ENCODE results near the gene BRCA1.
"Not testable (repeated sequence)": the region's sequence is repeated elsewhere in the genome, so short reads cannot be mapped to it uniquely, and the experiment has no call there.

BRCA1 gene

GRCh38 chr17:43068570-43069367 lies 56.4 kb downstream of the BRCA1 start:
- no peak for DNase-seq

GRCh38 chr17:43062984-43063638 lies 62.1 kb downstream of the BRCA1 start:
- no peak for DNase-seq

DNA sequence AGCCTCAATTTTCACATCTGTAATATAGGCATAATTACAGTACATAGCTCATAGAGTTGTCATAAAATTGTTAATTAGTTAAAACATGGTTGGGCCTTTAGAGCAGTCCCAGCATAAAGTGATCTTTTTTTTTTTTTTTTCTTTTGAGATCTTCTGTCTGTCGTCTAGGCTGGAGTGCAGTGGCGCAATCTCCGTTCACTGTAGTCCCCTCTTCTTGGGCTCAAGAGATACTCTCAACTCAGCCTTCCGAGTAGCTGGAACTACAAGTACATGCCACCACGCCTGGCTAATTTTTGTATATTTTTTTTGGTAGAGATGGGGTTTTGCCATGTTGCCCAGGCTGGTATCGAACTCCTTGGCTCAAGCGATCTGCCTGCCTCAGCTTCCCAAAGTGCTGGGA lies 69.1 kb downstream of the BRCA1 start:
- no peak for DNase-seq

DNA sequence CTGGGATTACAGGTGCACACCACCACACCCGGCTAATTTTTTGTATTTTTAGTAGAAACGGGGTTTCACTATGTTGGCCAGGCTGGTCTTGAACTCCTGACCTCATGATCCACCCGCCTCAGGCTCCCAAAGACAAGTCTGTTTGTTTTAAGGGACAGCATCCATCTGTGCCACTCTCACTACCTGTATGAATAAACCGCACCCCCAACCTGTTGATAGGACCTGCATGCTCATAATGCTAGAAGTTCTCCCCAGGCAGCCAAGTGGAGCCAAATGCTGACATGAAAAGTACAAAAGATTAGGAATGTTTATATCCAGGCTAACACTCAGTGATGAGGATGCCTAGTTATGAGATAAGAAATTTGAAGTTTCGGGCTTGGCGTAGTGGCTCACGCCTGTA lies 72.2 kb downstream of the BRCA1 start:
- not testable (repeated sequence) for DNase-seq

DNA sequence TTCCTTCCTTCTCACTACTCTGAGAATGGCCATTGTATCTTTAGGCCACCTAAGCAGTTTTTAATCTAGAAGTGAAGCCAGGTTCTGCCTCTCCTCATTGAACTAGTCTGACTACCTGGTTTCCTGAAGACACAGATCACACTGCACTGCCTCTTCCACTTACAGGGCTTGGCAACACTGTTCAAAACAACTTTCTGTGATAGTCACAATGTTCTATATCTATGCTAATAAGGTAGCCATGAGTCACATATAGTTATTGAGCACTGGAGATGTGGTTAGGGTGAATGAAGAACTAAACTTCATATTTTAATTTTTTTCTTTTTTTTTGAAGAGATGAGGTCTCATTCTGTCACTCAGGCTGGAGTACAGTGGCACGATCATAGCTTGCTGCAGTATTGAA lies 73.2 kb downstream of the BRCA1 start:
- no peak for DNase-seq

- DNase-seq, result no peak
Measured at GRCh38 chr17:43044024-43044423, 81.1 kb downstream of the BRCA1 start.

- DNase-seq, result no peak
Measured at GRCh38 chr17:43043307-43043706, 81.9 kb downstream of the BRCA1 start.

DNA sequence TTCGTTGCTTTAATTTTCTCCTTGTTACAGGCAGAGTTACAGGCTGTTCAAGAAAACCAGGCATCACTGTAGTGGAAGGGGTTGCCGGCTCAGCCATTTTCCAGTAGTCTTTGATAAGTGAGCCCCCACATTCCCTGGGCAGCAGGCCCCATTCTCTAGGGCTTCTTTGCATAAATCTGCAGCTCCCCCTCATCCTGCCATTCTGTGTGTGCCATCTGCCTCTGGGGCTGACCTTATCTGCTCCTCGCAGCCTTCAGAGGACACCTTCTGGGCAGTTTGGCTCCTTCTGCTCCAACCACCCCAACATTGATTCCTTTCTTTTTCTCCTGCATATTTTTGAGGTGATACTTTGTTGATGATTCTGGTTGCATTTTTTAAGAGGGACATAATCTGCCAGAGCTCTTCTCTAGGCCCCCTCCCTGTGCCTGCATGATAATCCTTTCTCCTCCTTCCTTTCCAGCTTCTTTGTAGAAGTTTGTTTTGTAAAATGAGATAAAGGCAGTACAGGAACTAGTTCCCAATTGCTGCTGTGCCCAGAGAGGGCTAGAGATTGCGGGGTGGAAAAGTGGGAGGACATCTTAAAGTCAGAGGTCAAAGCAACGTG lies 83.0 kb downstream of the BRCA1 start:
- DNase-seq, result no peak

DNA sequence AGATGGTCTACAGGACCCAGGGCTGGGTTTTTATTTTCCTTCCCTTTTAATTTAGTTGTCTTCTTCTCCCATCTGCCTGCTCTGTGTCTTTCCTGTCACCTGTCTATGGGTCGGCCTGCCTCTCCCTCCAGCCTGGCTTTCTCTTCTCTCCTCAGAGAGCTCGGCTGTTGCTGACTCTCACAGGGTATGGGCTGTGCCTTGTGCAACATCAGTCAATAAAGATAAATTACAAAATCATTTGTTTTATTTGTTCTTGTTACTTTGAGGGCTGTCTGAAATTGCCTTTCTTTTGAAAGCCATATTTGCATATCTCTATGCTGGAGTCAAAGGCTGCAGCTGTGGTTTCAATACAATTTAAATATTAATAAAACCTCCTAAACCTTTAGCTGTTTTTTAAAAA lies 84.5 kb downstream of the BRCA1 start:
- no peak for DNase-seq

- no peak for DNase-seq
Measured at GRCh38 chr17:43039646-43040045, 85.5 kb downstream of the BRCA1 start.

GRCh38 chr17:43034894-43035293 lies 90.3 kb downstream of the BRCA1 start:
- DNase-seq, result no peak

DNA sequence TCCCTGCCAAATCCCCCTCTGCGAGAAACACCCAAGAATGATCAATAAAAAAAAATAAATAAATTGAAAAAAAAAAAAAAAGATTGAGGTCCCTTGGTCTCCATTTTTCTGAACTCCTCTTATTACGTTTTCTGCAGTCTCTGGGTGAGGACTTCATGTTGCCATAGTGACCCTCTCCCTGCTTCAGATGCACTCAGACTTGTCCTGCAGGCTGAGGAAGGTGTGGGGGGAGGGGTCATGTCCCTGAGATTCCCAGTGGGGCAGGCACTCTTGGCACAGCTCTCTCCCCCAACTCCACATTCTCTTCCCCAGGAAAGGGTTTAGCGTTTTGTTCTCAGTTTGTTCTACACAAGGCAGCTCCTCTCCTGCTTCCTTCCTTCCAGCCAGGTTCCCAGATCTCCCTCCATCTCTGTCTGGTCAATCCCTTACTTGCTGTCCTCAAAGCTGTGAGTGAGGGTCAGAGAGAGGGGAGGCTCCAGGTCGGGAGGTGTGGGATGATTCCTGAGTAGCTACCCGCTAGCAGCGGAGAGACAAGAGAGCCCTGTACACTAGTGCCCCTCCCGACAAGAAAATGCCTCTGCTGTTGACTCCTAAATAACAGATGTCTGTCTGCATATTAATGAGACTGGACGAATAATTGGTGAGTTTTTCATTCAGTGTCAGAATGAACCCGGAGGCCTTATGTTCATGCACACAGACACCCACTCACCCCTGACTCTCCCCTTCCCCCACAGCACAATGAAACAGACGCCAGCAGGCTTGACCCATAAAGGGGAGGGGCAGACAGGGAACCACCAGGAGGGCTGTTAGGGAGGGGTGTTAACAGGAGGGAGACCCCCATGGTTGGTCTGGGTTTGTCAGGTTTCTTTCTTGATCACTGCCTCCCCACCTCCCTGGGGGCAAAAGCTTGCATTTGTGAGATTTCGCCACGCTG lies 90.9 kb downstream of the BRCA1 start:
- no peak for DNase-seq

GRCh38 chr17:43031666-43032065 lies 93.5 kb downstream of the BRCA1 start:
- DNase-seq, result no peak

DNA sequence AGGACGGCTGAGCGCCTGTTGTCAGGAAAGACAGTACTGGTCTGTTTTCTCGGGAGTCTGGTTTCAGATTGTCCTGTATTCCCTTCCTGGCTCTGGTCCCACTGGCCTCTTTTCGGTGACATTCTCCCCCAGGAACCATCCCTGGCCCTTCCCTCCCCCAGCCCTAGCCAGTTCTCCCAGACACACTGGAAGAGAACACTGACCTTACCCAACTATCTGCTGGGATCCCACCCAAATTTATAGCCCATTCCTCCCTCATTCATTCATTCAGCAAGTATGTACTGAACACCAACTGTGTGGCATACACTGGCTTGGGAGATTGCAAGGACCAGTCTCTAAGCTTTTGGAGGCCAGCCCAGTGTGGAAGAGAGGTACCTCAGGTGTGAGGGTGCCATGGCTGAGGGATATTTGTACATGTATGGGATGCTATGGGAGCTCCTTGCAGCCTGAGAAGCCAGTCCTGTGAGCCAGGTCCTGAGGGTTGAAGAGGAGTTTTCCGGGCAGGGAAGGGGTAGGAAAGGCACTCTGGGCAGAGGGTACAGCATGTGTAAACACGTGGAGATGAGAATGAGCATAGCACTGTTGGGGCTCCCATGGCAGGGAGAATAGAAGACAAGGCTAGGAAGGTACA lies 94.9 kb downstream of the BRCA1 start:
- no peak for DNase-seq

DNA sequence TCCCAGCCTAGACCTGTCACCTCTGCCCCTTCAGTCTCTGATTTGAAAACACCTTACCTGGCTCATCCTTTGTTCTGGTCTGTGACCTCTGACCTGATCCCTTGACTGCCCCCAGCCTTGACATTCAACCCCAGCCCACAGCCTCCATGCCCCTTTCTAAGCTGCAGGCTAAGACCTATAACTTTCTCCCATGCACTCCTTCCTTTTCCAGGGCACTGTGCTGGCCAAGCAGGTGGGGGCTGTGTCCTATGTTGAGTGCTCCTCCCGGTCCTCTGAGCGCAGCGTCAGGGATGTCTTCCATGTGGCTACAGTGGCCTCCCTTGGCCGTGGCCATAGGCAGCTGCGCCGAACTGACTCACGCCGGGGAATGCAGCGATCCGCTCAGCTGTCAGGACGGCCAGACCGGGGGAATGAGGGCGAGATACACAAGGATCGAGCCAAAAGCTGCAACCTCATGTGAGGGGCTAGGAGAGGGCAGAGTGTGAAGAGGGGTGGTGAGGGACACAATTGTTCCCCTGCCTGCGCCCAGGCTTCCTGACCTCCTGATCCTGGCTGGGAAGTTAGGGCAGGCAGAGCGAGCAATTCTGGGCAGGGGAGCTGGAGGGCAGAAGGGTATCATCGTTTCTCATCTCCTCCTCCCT lies 96.8 kb downstream of the BRCA1 start:
- no peak for DNase-seq

GRCh38 chr17:43027091-43028032 lies 97.8 kb downstream of the BRCA1 start:
- no peak for DNase-seq

DNA sequence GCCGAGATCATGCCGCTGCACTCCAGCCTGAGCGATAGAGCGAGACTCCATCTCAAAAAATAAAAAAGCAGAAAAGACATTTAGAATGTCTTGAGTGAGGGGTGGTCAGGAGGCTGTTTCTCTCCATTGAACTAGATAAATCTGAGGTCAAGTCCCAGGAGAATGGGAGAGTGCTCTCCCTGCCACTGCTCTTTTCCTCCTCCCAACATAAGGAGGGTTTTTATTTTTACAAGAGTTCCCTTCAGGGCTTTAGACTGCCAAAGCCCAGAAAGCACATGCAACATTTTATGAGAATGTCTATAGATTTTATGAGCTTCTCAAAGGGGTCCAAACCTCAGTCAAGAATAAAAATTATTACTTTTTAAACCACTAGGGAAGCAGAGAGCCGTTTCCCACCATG lies 98.6 kb downstream of the BRCA1 start:
- DNase-seq, result no peak

DNA sequence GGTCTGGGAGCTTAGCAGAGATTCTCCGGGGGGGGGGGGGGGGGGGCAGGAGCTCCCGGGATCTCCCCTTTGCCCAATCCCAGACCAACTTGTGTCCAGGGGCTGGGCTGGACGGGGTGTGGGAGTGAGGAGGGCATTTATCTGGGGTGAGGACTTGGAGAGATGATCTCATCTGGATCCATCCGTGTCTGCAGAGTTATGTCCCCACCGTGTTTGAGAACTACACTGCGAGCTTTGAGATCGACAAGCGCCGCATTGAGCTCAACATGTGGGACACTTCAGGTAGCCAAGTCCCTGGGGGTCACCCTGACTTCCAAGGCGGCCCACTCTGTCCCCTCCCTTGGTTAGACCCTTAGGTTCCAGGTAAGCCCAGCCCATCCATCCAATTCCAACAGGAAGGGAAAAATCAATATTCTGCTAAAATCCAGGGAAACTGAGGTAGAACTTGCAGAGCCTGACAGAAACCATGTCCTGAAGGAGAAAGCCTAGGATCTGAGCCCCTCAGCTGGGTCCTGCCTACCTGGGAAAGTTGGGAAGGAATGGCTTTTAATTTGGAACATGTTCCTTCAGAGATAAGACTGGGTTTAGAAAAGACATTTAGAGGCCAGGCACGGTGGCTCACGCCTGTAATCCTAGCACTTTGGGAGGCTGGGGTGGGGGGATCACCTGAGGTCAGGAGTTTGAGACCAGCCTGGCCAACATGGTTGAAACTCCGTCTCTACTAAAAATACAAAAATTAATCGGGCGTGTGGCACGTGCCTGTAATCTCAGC lies 99.2 kb downstream of the BRCA1 start:
- no peak for DNase-seq

- DNase-seq, result no peak
Measured at GRCh38 chr17:43025290-43025657, 99.9 kb downstream of the BRCA1 start.
